KMS-11 (cell line): ENCODE data around the gene C18orf32.

Experiments
- H2AFZ ChIP-seq: fragments of 200-600 bp; sonication (generic); 2 replicates; pipeline ENCODE4 v1.6.1; 2016; ENCODE audit warnings: antibody characterized with exemption, mixed run types, low read depth
- H3K27ac ChIP-seq: fragments of 200-600 bp; sonication (generic); 2 replicates; pipeline ENCODE4 v1.6.1; 2016; ENCODE audit warnings: mild to moderate bottlenecking, mixed run types
- H3K27me3 ChIP-seq: fragments of 200-600 bp; sonication (generic); 2 replicates; pipeline ENCODE4 v1.6.1; 2017; ENCODE audit warnings: mild to moderate bottlenecking, low read depth, mixed run types, moderate library complexity; ENCODE audit not compliant: insufficient read depth
- H3K36me3 ChIP-seq: fragments of 200-600 bp; sonication (generic); 2 replicates; pipeline ENCODE4 v1.6.1; 2017; ENCODE audit warnings: mild to moderate bottlenecking, mixed run types; ENCODE audit not compliant: insufficient read depth
- H3K4me1 ChIP-seq: fragments of 200-600 bp; sonication (generic); 2 replicates; pipeline ENCODE4 v1.6.1; 2016; ENCODE audit warnings: mild to moderate bottlenecking, low read depth, mixed run types; ENCODE audit not compliant: poor library complexity, severe bottlenecking
- H3K4me2 ChIP-seq: fragments of 200-600 bp; sonication (generic); 2 replicates; pipeline ENCODE4 v1.7.0; 2016; ENCODE audit warnings: mild to moderate bottlenecking, mixed run types
- H3K4me3 ChIP-seq: fragments of 200-600 bp; sonication (generic); IDR thresholded peaks from 2 replicates; pipeline ENCODE4 v1.6.1; 2017; ENCODE audit warnings: low read depth, low read length, mixed read lengths; ENCODE audit not compliant: insufficient read depth
- H3K79me2 ChIP-seq: fragments of 200-600 bp; sonication (generic); 2 replicates; pipeline ENCODE4 v1.6.1; 2016; ENCODE audit warnings: low read depth, mixed run types; ENCODE audit not compliant: insufficient read depth
- H3K9ac ChIP-seq: fragments of 200-600 bp; sonication (generic); 2 replicates; pipeline ENCODE4 v1.6.1; 2016; ENCODE audit warnings: mild to moderate bottlenecking, mixed run types
- H4K20me1 ChIP-seq: fragments of 200-600 bp; sonication (generic); 2 replicates; pipeline ENCODE4 v1.6.1; 2016; ENCODE audit warnings: mild to moderate bottlenecking, mixed run types; ENCODE audit not compliant: insufficient read depth
- TF ChIP-seq, protein P1 (sequence below): fragments of 200-600 bp; sonication (generic); conservative IDR thresholded peaks from 2 replicates; pipeline ENCODE4 v1.6.1; 2017; ENCODE audit warnings: low read depth, mild to moderate bottlenecking, antibody characterized with exemption, low read length, moderate library complexity, mixed read lengths

Gene C18orf32

GRCh38 chr18:49432602-49433001, 54.4 kb downstream of the C18orf32 start:
- H3K27ac ChIP-seq: no peak overlapping the region
- no peak overlapping the region for H3K4me3 ChIP-seq
- peaks cover 9% of the 10 kb centered on the region for H3K4me1 ChIP-seq
- no peak overlapping the region for H2AFZ ChIP-seq
- H3K36me3 ChIP-seq: no peaks in the 10 kb centered on the region
- no peaks in the 10 kb centered on the region for H4K20me1 ChIP-seq
- TF ChIP-seq, protein P1, sequence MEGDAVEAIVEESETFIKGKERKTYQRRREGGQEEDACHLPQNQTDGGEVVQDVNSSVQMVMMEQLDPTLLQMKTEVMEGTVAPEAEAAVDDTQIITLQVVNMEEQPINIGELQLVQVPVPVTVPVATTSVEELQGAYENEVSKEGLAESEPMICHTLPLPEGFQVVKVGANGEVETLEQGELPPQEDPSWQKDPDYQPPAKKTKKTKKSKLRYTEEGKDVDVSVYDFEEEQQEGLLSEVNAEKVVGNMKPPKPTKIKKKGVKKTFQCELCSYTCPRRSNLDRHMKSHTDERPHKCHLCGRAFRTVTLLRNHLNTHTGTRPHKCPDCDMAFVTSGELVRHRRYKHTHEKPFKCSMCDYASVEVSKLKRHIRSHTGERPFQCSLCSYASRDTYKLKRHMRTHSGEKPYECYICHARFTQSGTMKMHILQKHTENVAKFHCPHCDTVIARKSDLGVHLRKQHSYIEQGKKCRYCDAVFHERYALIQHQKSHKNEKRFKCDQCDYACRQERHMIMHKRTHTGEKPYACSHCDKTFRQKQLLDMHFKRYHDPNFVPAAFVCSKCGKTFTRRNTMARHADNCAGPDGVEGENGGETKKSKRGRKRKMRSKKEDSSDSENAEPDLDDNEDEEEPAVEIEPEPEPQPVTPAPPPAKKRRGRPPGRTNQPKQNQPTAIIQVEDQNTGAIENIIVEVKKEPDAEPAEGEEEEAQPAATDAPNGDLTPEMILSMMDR: no peak
- H3K27me3 ChIP-seq: no peaks in the 10 kb centered on the region
- no peak overlapping the region for H3K9ac ChIP-seq
- H3K79me2 ChIP-seq: peaks cover 9% of the 10 kb centered on the region; the same call in 1 of the 2 replicates
- H3K4me2 ChIP-seq: no peak overlapping the region

DNA sequence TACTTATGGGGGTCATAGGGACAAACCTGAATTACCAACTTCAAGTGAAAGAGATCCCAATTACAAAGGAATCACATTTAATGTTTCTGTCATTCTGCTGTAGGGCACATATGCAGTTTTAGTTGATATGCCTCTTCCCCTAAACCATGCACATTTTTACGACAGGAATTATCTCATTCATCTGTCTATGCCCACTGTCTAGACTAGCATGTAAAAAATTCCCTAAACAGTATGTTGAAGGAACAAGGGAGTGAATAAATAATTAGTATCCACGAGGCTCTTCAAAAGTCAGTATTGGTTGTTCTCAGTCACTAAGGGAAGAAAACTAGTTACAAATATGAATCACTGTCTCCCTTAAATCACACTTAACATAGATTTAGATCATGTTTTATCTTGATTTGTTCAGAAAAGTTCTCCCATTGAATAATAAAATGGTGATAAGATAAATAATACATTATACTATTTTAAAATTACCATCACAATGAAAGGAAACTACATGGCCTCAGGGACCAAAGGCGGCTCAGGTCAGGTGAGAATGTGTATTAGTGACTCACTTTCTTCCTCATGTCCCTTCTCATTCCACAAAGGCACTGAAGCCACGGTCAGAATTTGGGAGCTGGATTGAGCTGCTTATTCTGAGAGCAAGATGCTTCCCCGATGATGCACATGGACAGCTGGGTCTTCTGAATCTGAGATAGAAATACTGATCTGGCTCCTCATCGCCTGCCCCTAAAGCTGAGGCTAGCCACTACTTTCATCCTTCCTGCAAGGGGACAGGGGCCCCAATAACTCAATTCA, 55.7 kb downstream of the C18orf32 start:
- no peak overlapping the region for H3K9ac ChIP-seq
- no peak overlapping the region for H2AFZ ChIP-seq
- H3K4me2 ChIP-seq: no peak overlapping the region
- H3K36me3 ChIP-seq: no peaks in the 10 kb centered on the region
- H3K27ac ChIP-seq: no peak overlapping the region
- H4K20me1 ChIP-seq: no peaks in the 10 kb centered on the region
- H3K79me2 ChIP-seq: peaks cover 1% of the 10 kb centered on the region; the same call in 1 of the 2 replicates
- H3K27me3 ChIP-seq: no peaks in the 10 kb centered on the region
- no peak overlapping the region for H3K4me3 ChIP-seq
- TF ChIP-seq, protein P1: no peak
- peaks cover 9% of the 10 kb centered on the region for H3K4me1 ChIP-seq
